Loucy (cell line): ENCODE measurements around the gene UBALD2.
"Not testable (repeated sequence)": the region's sequence is repeated elsewhere in the genome, so short reads cannot be mapped to it uniquely, and the experiment has no call there.

Experiments used
- CTCF ChIP-seq: fragments of 200-600 bp; sonication (generic); conservative IDR thresholded peaks from 2 replicates; pipeline ENCODE4 v1.5.1; 2014; ENCODE audit warnings: mild to moderate bottlenecking, antibody characterized with exemption, low read length
- EZH2phosphoT487 ChIP-seq: fragments of 200-600 bp; IDR thresholded peaks from 2 replicates; pipeline ENCODE4 v1.6.1; 2018; ENCODE audit warnings: antibody characterized with exemption, mild to moderate bottlenecking, moderate library complexity, borderline replicate concordance

GRCh38 chr17:76244721-76245120 lies 20.4 kb upstream of the UBALD2 start:
- TF ChIP-seq CTCF, EZH2phosphoT487: not testable (repeated sequence)
